Activated T-helper 1 cell treated with anti-CD3 and anti-CD28 coated beads, Interleukin-2, amount 50 U/mL, for 16 hours (primary cell): ENCODE data around the gene TUBE1.
A peak's percentile ranks its signal among the peaks of the same experiment; 100 is the strongest.
"Not testable (repeated sequence)": the region's sequence is repeated elsewhere in the genome, so short reads cannot be mapped to it uniquely, and the experiment has no call there.

Source experiments
- DNase-seq, 2 donors: peaks; one replicate each; pipeline ENCODE4 v3.0.0-alpha.2; 2020; ENCODE audit warnings: low read depth in 1 of 2, low spot score in 1 of 2

TUBE1 gene, protein sequence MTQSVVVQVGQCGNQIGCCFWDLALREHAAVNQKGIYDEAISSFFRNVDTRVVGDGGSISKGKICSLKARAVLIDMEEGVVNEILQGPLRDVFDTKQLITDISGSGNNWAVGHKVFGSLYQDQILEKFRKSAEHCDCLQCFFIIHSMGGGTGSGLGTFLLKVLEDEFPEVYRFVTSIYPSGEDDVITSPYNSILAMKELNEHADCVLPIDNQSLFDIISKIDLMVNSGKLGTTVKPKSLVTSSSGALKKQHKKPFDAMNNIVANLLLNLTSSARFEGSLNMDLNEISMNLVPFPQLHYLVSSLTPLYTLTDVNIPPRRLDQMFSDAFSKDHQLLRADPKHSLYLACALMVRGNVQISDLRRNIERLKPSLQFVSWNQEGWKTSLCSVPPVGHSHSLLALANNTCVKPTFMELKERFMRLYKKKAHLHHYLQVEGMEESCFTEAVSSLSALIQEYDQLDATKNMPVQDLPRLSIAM

GRCh38 chr6:112087136-112087911 lies at the start of gene TUBE1, which contains the start of gene FAM229B:
TSS of gene TUBE1 (minus strand) at chr6:112087482. CDS start at chr6:112087434, 48 bp downstream.
TSS of gene FAM229B (plus strand) at chr6:112087591. CDS start at chr6:112099284, 11,693 bp downstream.
- peak; percentile 71 to 77 for DNase-seq

DNA sequence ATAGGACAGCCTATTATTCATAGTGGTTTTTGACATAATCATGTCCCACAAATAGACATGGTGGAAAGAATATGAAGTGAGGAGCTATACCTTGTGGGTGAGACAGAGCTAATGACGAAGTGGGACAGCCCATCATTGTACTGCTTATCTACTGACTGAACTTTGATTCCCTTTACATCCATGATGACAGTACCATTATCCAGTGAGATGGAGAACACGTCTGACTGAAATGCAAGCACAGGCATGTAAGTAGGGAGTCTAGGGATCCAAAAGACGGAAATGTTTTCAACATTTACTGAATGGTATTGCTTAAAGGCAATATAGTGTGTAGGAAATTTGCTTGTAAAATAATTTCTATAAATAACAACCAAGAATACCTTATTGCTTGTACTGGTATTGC lies 43.6 kb upstream of the TUBE1 start:
- DNase-seq = no peak

- no peak for DNase-seq
These were observed 40.9 kb upstream of the TUBE1 start for GRCh38 chr6:112128208-112128607.

DNA sequence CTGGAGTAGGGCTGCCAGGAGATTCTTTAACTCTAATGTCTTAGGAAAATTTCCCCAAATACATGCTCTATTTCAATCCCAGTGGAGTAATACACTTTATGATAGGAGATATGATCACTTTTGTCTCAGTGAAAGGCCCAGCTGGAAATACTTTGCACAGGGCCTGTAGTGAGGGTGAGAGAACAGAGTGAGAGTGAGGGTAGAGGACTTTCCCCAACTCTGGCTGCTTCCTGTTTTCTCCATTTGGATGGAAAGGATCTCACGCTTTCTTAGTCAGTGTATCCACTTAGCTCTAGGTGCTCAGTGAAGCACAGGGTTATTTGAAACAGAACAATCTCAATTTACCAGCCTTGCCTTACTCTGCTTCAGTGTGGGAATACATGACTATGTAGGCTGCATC lies 36.7 kb upstream of the TUBE1 start:
- no peak for DNase-seq

- DNase-seq = no peak
These were observed 35.5 kb upstream of the TUBE1 start for GRCh38 chr6:112122756-112123155.

DNA sequence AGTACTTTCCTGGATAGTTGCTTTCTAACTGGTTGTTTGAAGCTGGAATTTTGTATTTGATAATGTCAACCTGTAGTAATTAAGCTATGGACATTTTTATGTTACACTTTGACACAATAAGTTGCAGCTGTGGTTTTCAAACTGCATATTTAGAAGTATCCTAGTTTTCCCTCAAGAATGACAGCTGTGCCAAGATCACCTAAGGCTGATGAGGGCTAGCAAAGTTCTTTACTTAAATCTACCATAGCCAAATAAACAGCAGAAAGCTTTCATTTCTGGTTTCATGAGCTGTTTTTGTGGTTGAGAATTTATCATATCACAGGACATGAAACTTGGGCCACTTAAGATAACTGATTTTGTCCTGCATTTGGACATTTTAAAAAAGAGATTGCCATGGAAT lies 30.8 kb upstream of the TUBE1 start:
- no peak for DNase-seq

GRCh38 chr6:112117554-112117953 lies 30.3 kb upstream of the TUBE1 start:
- DNase-seq = no peak

- DNase-seq = no peak
These were observed 28.9 kb upstream of the TUBE1 start for GRCh38 chr6:112116221-112116620.

DNA sequence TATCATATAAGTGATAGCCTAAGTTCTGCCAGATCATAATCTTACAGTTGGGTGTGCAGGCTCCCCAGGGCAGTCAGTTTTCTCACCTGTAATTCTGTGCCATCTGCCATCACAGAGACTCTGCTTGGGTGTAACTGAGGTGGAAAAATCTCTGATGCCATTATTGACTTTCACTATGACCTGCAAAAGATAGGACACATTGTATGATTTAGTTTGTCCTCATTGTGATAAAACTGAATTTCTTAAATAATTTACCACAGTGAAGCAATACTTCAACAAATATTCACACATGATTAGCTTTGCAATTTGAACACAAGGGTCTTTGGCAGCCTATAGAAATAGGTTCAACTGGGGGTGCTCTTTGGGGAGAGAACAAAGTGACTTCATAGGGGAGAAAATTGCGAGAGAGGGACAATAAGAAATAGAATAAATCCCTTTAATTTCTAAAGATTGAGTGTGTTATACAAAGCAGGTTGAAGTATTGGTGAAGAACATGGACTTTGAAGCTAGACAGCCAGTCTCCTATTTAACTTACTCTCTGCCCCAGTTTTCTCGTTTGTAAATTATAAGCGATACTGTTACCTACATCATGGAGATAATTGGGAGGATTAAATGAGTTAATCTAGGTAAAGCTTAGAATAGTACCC lies 27.4 kb upstream of the TUBE1 start:
- no peak for DNase-seq

DNA sequence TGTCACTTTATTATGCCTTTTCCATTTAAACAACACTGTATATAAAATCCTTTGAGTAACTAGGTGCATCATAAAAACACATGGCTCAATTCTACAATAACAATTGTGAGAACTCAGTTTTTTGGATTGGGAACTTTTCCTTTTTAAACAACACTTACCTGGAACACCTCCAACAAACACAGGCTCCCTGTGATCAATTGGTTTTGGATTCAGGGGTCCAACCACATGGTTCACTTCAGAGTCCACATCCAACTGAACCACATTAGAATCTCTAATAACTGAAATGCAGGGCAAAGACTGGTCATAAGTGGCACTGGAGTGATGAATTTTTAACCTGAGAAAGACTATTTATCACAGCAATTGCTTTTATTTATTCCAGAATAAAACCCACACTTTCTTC lies 26.6 kb upstream of the TUBE1 start:
- no peak for DNase-seq

DNA sequence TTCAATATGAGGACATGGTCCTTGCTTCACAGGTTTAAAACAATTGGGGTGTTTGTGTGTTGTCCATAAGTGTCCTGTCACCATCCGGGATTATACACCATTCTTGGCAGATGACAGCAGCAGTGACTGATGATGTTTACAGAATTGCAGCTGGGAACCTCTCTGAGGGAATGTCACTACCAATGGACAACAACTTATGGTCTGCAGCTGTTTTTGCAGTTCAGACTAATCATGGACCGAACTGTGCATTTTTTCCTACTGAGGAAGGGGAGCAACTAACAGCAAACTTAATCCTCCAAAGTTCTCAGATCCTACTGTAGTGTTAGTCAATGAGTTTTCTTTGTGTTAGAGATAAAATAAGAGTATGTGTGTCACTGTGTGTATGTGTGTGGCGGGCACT lies 26.1 kb upstream of the TUBE1 start:
- no peak for DNase-seq

GRCh38 chr6:112109262-112109661 lies 22.0 kb upstream of the TUBE1 start:
- DNase-seq = no peak

- DNase-seq = no peak
These were observed 19.3 kb upstream of the TUBE1 start for GRCh38 chr6:112106562-112106961.

DNA sequence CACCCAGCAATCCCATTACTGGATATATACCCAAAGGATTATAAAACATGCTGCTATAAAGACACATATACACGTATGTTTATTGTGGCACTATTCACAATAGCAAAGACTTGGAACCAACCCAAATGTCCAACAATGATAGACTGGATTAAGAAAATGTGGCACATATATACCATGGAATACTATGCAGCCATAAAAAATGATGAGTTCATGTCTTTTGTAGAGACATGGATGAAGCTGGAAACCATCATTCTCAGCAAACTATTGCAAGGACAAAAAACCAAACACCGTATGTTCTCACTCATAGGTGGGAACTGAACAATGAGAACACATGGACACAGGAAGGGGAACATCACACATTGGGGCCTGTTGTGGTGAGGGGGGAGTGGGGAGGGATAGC lies 18.7 kb upstream of the TUBE1 start:
- DNase-seq = not testable (repeated sequence)

GRCh38 chr6:112100561-112100960 lies 13.3 kb upstream of the TUBE1 start:
- no peak for DNase-seq

DNA sequence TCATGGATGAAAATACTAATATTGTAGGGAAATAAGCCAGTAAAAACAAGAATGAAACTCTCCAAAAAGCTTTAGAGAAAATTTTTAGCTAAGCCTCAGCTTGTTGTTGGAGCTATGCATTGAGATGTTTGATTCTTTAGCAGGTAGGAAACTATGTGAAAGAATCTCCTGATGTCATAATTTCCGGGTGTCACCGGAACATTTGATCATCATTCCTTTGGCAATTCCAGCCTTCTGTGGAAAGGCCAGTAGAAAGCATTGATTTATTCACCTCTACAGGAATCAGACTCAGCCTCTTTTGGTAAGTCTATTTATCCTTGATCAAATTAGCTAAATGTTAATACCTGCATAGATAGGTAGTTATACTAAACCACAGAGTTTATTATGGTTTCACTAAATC lies 9.6 kb upstream of the TUBE1 start:
- no peak for DNase-seq

DNA sequence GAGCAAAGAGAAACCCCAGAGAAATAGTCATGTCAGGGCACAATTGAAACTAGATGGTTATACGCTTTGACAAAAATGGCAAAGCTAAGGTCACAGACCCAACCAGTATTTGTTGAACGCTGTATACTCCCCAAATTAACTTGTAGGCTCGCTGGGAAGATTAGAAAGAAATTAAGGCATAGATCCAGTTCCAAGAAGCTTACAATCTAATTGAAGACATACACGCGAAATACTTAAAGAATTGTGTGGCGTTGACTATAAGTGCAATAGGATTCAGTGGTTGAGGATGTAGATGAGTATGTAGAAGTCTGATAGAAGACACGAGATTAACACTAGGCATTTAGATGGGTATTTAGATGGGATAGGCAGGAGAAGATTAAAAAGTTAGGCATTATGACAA lies 634 bp upstream of the TUBE1 start:
- no peak for DNase-seq

GRCh38 chr6:112086744-112087135 lies 542 bp downstream of the TUBE1 start:
- no peak for DNase-seq

DNA sequence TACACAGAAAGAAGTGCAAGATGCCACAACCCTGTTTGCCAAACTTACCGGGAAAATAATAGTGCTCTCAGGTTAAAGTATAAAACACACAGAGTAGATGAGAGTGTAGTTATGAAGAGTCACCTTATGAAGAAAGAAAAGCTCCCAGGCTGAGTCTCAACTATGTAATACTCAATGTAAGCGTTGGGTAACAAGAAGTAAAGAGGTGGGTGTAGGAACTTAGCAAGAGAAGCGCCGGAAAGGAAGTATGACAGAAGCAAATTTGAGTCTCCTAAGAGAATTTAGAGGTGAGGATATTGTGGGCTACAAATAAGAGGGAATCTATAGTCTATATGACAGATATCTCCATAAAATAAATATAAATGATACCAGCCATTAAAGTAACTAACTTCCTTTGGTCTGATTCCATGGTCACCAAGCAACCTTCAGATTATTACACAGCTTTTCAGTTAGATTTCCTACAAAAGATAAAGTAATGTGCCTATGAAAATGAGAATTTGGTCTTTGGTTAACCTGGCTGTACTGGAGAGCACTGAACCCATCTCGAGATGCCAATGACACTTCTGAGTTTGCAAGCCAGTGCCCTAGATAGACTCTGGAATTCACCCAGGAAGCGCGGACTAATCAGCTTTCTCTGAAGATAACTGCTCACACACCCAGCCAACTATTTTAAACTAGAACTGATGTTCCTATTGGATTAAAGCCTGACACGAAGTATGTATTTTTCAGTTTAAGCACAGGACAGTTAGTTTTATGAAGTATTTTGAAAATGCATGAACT lies 1.8 kb downstream of the TUBE1 start:
- DNase-seq = no peak

DNA sequence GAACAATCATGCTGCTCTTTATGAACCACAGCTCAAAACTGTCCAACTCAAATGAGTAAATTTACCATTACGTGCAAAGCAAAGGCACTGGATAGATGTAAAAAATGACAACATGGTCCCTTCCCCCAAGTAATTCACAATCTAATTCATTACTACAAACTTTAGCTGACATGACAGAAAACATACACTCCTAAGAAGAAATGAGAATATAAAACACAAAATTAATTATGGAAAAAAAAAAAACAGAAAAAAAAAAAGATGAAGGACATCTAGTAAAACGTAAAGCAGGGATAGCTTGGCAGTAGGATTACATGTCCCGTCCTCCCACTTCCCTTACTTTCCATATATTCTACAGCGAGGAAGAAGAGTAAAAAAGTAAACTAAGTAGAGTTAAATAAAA lies 5.7 kb downstream of the TUBE1 start:
- DNase-seq = no peak

GRCh38 chr6:112066606-112067005 lies 20.7 kb downstream of the TUBE1 start:
- no peak for DNase-seq
